Endometrial microvascular endothelial cells (primary cell): ENCODE data around the gene VPS25. TPM values are rescaled to one million over a fixed set of nuclear protein-coding genes. Genes with fewer than 3 reads are reported as not detected.

ENCODE experiments used
- in situ Hi-C: cut with HindIII; loops from 2 replicates; pipeline ENCODE4 v1.10.0; 2017; ENCODE audit warnings: low sequenced_read_pairs, low pct_unique_long_range_greater_than_20kb; ENCODE audit errors: inconsistent ontology term
- total RNA-seq: library from RNA; depleted of rRNA; stranded (reverse); fragments of >200 nt; gene quantifications from one replicate; pipeline ENCODE4 v1.2.3, GENCODE V29; 2015; ENCODE audit errors: inconsistent ontology term

Gene VPS25
- total RNA-seq, 1 donor from 2014 or later: 70.5 TPM

DNA sequence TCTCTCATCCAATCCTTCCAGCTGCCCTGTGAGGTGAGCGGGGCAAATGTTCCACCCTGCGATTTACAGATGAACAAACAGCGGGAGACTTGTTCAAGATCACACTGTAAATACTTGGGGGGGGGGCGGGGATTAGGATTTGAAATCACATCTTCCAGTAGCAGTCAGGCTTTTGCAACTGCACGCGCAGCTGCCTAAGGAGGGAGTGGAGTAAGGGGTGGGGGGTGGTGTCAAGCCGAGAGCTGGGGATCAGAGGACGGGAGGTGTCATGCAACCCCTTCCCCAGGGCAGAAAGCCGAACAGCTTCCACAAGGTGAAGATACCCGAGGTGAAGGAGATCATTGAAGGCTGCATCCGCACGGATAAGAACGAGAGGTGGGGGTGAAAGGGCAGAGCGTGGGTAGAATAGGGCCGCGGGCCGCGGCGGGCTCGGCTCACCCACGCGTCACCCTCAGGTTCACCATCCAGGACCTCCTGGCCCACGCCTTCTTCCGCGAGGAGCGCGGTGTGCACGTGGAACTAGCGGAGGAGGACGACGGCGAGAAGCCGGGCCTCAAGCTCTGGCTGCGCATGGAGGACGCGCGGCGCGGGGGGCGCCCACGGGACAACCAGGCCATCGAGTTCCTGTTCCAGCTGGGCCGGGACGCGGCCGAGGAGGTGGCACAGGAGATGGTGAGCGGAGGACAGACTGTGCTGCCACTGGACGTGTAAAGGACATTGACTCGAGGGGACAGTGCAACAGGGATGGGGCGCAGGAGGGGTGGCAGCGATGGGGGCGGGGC is 11.8 kb downstream of the VPS25 start:
- in situ Hi-C loops: no loop called here

DNA sequence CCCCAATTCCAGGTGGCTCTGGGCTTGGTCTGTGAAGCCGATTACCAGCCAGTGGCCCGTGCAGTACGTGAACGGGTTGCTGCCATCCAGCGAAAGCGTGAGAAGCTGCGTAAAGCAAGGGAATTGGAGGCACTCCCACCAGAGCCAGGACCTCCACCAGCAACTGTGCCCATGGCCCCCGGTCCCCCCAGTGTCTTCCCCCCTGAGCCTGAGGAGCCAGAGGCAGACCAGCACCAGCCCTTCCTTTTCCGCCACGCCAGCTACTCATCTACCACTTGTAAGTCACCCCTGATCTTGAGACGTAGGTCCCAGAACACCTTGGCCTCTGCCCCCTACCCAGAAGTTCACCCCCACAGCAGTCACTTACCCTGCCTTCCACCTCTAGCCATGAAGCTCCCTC is 14.0 kb downstream of the VPS25 start:
- in situ Hi-C loops: no loop called here

DNA sequence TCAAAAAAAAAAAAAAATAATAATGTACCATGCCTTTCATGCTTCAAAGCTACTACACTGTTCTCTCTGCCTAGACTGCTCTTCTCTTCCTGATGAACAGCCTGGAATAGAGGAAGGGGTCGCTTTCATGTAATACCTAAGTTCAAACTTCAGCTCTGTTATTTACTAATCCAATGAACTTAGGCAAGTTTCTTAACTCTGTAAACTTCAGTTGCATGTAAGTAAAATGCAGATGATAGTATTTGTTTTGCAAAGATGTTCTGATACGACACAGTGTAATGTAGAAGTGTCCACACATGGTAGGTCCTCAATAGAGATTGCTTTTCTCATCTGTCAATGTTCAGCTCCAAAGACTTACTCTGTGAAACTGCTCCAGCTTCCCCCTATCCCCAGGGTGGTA is 18.7 kb downstream of the VPS25 start:
- in situ Hi-C loops: no loop called here

DNA sequence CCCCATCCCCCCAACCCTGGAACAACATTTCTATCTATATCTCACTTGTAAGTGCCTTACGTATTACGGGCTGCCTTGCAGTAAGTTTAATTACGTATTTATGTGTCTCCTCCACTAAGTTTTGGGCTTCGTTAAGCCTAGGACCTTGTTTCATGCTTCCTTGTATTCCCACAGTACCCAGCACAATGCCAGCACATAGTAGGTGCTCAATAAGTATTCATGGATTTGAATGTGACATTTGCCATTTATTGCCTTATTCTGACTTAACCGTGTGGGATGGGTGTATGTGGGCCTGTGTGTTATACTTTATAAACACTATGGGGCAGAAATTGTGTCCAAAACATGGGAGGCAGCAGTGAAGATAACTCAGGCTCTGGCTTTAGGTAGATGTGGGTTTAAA is 19.3 kb downstream of the VPS25 start:
- in situ Hi-C loops: no loop called here

DNA sequence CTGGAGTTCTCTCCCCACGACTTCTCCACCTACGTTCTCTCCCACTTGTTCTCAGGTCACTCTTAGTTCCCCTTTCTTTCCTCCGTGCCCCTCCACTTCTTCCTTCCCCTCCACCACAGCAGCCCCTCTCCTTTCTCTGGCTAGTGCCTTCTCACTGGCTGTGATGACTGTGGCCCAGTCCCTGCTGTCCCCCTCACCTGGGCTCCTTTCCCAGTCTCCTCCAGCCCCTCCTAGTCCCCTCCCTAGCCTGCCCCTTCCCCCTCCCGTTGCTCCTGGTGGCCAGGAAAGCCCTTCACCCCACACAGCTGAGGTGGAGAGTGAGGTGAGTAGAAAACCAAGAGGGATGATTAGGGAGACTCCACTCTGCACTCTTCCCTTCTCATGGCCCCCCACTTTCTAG is 21.8 kb downstream of the VPS25 start:
- in situ Hi-C loops: no loop called here

DNA sequence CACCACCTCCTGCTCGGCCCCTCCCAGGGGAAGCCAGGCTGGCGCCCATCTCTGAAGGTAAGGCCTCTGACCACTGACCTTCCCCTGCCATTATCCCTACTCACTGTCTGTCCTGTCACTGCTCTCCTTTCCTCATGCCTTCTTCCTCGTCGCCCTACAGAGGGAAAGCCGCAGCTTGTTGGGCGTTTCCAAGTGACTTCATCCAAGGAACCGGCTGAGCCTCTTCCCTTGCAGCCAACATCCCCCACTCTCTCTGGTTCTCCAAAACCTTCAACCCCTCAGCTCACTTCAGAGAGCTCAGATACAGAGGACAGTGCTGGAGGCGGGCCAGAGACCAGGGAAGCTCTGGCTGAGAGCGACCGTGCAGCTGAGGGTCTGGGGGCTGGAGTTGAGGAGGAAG is 22.2 kb downstream of the VPS25 start:
- in situ Hi-C loops: no loop called here

DNA sequence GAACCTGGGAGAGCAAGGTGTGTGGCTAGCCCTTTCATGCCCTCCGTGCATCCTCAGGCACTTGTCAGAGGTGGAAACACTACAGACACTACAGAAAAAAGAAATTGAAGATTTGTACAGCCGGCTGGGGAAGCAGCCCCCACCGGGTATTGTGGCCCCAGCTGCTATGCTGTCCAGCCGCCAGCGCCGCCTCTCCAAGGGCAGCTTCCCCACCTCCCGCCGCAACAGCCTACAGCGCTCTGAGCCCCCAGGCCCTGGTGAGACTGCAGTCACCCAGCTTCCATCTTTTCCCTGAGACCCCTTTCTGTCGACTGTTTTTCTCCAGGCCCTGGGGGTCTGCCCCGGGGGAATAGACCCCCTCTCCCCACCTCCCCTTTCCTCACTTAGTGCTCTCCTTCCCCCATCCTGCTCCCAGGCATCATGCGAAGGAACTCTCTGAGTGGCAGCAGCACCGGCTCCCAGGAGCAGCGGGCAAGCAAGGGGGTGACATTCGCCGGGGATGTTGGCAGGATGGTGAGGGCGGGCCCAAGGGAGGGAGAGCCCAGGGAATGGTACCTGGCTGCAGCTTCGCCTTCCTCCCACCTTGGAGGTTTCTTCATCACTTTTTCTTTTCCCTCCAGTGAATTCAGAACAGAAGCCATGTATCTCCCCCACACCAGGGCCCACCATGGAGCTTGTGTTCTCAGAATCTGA is 23.0 kb downstream of the VPS25 start:
- in situ Hi-C loops: no loop called here

DNA sequence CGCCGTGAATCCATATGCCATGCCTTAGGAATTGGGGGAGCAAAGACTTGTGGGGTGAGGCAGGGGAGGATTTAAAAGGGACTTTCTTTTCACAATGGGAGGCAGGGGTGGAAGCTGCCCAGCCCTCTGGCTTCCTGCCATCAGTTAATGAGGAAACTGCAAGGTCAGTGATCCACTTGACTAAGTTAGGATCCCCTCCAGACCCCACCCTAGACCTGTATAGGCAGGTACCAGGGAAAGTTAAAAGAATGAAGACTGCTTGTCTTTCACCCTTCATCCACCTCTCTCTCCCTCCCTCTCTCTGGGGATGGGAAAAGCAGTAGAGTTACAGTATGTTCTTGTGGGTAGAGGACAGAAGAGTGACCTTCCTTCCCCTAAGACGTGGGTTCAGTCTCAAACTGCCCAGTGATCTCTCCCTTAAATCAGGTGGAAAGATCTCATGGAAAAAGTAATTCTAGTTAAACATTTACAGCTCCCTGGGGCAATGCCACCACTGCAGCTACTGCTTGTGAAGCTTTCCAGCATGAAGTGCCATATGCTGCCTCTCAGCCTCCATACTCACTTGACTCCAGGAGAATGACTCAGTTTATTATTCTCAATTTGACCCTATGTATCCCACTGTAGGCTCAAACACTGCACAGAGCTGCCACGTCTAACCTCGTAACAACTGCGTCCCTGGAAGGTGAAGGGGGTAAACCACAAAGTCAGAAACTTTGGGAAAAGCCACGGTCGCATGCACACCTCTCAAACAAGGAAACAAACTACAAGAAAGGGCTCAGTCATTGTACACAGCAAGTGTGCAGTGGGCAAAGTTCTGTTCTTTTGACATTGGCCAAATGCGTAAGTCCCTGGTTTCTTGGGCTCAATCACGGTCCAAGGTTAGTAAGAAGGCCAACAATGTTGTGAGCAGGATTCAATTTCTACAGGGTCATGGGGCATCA is 24.1 kb downstream of the VPS25 start:
- in situ Hi-C loops: no loop called here

DNA sequence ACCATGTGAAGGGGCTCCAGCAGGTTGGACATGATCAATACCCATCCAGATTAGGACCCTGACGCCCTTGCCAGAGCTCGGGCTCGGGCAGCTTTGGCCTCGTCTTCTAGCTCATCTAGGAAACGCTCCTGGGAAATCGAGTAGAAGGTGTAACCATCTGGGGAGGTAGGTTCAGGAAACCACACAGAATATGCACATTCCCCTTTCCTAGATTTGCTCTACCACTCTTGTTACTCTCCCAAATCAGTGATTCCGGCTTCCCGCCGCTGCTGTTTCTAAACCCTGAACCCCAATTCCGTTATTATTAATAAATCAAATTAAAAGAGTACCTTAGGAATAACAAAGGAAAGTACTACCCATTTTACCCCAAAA is 24.7 kb downstream of the VPS25 start:
- in situ Hi-C loops: no loop called here

DNA sequence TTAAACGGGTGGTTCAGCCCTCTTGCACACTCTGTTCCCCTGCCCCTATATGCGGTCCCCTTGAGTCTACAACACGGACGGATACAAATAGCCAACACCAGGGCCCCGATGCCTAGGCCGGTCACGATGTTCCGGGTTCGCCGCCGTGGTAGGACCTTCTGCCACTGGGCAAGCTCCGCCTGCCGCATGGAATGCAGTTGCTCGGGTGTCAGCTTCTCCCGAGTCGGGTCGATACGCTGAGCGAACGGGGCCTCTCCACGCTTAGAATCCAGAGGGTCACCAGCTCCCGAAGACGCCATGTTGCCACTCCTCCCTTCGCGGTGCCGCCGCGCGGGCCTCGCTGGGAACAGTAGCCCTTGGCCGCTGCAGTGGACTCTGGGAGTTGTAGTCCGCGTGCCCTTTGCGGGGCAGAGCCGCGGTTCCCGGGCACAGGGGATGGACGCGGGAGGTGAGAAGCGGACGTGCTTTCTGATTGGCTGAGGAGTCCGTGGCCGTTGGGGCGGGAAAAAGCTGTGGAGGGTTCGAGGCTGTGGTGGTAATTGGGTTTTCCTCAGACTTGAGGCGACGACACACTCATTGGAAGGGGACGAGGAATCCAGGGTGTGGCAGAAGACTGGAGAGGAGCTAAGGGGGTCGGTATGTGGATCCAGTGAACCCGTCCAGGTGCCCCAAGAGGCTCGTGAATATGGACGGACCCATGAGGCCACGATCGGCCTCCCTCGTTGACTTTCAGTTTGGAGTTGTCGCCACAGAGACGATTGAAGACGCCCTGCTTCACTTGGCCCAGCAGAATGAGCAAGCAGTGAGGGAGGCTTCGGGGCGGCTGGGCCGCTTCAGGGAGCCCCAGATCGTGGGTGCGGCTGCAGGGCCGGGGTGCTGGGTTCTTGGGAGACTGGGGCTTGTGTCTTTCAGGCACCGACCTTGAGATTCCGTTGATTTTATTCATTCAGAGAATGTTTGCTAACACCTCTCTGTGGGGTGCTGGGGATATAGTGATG is 25.4 kb downstream of the VPS25 start, which contains the start of the genes CNTD1 and COA3:
Gene CNTD1, plus strand, starts transcription at position 479 of the 998 bp plus-strand sequence. Its CDS starts 207 bp downstream, at position 686.
Gene COA3, minus strand, starts transcription at position 322 of the 998 bp plus-strand sequence. Its CDS starts 23 bp downstream, at position 299.
- in situ Hi-C loops: no loop called here

DNA sequence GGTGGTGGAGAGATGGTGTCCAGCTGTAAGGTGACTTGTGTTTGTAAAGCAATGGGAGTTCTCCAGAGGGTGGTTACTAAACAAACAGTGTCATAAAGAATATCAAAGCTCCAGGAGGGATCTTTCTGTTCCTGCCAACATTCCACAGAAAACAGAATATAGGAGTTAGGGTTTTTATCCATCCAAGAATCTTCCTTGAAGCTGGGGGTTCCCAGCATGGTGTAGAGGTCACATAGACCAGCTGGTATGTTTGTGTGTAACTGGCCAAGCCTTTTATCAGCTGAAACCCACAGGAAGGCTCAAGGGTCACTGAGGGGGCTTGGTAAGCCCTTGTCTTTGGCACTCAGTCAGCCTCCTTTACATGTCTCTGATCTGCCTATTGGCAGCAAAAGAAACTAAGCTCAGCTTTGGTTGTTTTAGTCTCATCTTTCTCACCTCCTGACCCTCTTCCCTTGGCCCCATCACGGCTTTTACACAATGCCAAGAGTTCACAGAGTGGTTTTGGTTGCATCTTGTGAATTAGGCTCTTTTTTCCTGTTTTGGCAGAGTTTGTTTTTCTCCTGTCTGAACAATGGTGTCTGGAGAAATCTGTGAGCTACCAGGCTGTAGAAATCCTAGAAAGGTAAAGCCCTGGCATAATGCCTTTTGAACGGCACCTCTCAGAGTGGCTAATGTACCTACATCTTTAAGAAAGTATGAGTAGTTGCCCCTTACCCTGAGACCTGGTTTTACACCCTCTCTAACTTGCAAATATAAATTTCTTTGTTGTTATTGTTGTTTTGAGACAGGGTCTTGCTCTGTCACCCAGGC is 30.0 kb downstream of the VPS25 start:
- in situ Hi-C loops: no loop called here

DNA sequence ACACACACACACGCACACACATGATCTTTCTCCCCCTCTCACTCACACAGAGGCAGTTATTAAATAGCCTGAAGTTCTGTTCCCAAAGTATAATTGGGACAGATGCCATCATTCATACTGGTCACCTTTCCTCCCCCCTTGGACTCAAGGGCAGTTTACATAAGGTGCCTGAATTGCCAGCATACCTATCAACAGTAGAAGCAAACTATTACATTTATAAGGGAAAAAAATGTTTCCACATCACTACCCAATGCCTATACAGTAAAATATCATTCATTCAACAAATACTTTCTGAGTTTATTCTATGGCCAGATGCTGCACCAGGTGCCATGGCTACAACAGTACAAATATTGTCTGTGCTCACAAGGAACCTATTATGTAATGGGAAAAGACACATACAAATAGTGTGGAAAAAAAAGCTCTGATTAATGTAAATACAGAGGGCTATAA is 31.7 kb downstream of the VPS25 start:
- in situ Hi-C loops: no loop called here

DNA sequence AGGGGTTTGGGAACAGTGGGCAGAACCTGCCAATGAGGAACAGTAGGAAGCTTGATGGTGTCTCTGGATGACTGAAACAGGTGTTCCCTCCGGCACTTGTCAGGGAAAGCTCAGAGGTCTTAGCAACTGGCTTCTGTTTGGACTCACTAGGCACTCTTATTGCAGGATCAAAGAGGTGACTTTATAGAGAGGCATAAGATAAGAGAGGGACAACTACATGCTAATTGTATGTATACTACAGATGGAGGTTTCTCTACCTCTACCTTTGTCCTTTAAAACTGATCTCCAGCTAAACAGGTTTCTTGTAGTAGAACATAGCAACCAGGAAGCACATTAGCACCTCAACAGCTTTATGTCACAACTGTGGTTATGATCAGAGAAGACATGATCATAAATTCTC is 33.0 kb downstream of the VPS25 start:
- in situ Hi-C loops: no loop called here

DNA sequence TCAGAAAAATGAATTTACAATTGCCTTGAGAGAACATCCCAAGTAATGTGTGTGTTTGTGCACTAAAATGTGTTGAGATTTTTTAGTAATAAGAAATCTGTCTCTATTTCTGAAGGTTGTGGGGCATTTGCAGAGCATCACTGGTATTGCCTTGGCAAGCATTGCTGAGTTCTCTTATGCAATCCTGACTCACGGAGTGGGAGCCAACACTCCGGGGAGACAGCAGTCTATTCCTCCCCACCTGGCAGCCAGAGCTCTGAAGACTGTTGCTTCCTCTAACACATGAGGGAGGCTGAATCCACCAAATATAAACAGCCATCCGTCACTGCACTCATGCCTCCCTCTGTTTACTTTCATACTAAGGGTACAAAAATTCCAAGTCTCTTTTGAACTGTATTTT is 36.0 kb downstream of the VPS25 start:
- in situ Hi-C loops: no loop called here

DNA sequence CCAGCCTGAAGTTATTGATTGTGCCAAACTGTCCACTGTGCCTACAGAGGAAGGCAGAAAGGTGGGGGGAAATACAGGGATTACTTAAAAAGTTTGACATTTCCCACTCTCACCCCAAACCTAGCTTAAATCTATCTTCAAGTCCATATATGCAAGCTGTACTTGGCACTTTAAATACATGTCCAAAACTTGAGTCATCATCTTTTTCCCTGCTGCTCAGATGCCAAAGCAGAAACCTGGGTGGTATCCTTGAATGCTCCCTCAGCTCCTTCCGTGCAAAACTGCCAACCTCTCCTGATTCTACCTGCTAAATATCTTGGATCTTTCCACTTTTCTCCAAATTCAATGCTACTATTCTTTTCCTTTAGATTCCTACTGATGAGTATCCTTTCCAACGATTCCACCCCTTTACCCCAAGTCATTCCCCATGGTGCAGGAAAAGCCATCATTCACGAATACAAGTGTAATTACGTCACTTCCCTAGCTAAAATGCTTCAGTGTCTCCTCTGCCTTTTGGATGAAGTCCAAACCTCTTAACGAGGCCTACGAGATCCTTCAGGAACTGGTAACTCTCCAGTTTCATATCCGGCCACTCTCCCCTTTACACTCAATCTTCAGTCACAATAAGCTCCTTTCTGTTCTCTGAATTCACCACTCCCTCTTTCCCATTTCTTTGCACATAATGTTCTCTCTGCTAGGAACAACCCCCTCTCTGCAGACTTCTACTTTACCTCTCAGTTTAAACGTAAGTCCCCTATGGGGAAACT is 41.6 kb downstream of the VPS25 start:
- in situ Hi-C loops: no loop called here

DNA sequence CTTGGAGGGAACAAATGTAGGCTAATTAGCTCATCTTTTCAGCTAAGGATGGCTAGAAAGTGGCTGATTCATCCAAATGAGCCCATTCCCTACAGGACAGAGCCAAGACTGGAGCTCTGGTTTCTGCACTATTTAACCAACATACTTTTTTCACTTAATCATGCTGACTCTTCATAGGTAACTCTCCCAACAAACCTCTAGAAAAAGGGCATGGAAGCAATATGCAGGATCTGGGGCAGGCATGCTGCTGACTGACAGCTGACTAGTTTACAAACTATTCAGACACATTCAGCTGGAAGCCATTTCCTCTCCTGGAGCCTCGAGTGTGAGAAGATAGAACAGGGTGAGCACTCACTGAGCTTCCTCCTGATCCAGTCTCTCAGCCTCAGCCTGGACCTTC is 44.6 kb downstream of the VPS25 start:
- in situ Hi-C loops: no loop called here

DNA sequence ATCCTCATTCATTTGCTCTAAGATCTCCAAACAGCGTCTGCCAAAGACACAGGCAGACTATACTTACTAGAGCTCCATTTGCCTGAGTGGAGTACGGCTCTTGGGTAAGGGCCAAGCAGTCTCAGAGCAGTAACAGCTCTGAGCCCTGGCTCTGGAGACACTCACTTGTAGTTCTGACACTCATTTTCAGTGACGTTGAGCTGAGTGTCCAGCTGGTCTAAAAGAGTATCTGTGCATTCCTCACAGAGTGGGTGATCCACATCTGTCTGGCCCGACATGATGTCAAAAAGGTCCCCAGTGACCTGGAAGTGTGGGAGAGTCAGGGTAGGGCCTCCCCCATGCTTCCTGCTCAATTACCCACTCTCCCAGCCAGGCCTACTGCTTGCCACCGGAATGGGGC is 45.1 kb downstream of the VPS25 start:
- in situ Hi-C loops: no loop called here
